Neutrophil (primary cell): Measurements from ENCODE around the gene CNTNAP2.

ENCODE experiments used
- H3K27ac ChIP-seq: fragments of 200-600 bp; sonication (generic); 2 replicates; pipeline ENCODE4 v1.5.1; 2016; ENCODE audit warnings: mild to moderate bottlenecking, moderate library complexity
- H3K27me3 ChIP-seq: fragments of 200-600 bp; sonication (generic); 2 replicates; pipeline ENCODE4 v1.6.0; 2016; ENCODE audit warnings: mild to moderate bottlenecking
- H3K36me3 ChIP-seq: fragments of 200-600 bp; sonication (generic); 2 replicates; pipeline ENCODE4 v1.5.1; 2017
- H3K4me1 ChIP-seq, 2 experiments: fragments of 200-600 bp in 1 of 2; sonication (generic) in 1 of 2; 1 replicate in 1 of 2; 2 replicates in 1 of 2; pipeline versions ENCODE4 v1.5.1 to v1.6.1; 2013 to 2016; ENCODE audit warnings: low read depth in 1 of 2, low read length in 1 of 2, mild to moderate bottlenecking in 1 of 2, moderate library complexity in 1 of 2; ENCODE audit not compliant: control insufficient read depth in 1 of 2, insufficient read depth in 1 of 2
- H3K4me3 ChIP-seq, 2 experiments: fragments of 200-600 bp in 1 of 2; sonication (generic) in 1 of 2; 1 replicate in 1 of 2; 2 replicates in 1 of 2; pipeline ENCODE4 v1.5.1; 2013 to 2016; ENCODE audit warnings: low read depth in 1 of 2, low read length in 1 of 2, mild to moderate bottlenecking in 1 of 2, moderate library complexity in 1 of 2
- H3K9me3 ChIP-seq: fragments of 200-600 bp; sonication (generic); 2 replicates; pipeline ENCODE4 v1.5.1; 2016
- CTCF ChIP-seq: fragments of 200-600 bp; sonication (generic); IDR thresholded peaks from 2 replicates; pipeline ENCODE4 v1.5.1; 2016; ENCODE audit warnings: antibody characterized with exemption

The CNTNAP2 gene

GRCh38 chr7:147646568-147646967 lies 1530.0 kb downstream of the CNTNAP2 start:
- Histone ChIP-seq H3K9me3 (no peaks in the 10 kb centered on the region), H3K36me3 (no peaks in the 10 kb centered on the region), H3K4me1 (no peaks in the 10 kb centered on the region), H3K27me3 (no peaks in the 10 kb centered on the region), H3K4me3 (no peak overlapping the region), H3K27ac (no peak overlapping the region)
- TF ChIP-seq CTCF, result no peak

- Histone ChIP-seq H3K4me3 (no peak overlapping the region), H3K27me3 (no peaks in the 10 kb centered on the region), H3K4me1 (no peaks in the 10 kb centered on the region), H3K9me3 (no peaks in the 10 kb centered on the region), H3K27ac (no peak overlapping the region), H3K36me3 (no peaks in the 10 kb centered on the region)
- TF ChIP-seq CTCF, result no peak
These were observed 1534.4 kb downstream of the CNTNAP2 start for GRCh38 chr7:147650991-147651390.

- no peak overlapping the region for H3K4me3 ChIP-seq
- no peak overlapping the region for H3K27ac ChIP-seq
- H3K36me3 ChIP-seq, result no peaks in the 10 kb centered on the region
- H3K9me3 ChIP-seq, result no peaks in the 10 kb centered on the region
- H3K4me1 ChIP-seq, result no peaks in the 10 kb centered on the region
- TF ChIP-seq CTCF, result no peak
- H3K27me3 ChIP-seq, result no peaks in the 10 kb centered on the region
These were observed 1535.0 kb downstream of the CNTNAP2 start for GRCh38 chr7:147651601-147652000.

- Histone ChIP-seq H3K27me3 (no peaks in the 10 kb centered on the region), H3K36me3 (no peaks in the 10 kb centered on the region), H3K4me3 (no peak overlapping the region), H3K4me1 (no peaks in the 10 kb centered on the region), H3K27ac (no peak overlapping the region), H3K9me3 (no peaks in the 10 kb centered on the region)
- TF ChIP-seq CTCF, result no peak
These were observed 1536.9 kb downstream of the CNTNAP2 start for GRCh38 chr7:147653456-147653855.

DNA sequence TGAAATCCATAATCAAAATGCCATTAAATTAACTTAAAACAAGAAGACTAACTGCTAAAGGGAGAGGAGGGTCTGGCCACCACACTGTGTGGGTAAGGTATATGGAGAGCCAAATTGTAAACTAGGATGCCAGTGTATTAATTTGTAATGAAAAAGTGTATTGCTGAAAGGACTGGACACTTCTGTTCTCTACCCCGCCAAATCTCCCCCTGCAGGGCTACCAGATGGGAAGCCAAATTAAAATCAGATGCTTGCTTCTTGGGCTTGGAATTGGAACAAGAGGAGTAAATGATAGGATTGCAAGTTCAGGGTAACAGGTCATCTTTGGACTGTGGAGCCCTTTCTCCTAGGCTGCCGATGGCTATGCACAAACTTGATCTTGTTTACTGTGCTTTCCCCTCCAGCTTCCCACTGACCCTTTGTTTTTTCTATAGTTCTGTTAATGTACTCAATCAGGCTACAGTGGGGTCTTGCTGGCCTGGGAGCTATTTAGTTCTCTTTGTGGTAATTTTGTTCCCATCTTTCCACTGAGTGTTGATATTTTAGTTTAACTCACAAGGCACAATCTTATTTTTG lies 1541.9 kb downstream of the CNTNAP2 start:
- no peaks in the 10 kb centered on the region for H3K9me3 ChIP-seq
- TF ChIP-seq CTCF, result no peak
- H3K4me3 ChIP-seq, result no peak overlapping the region
- no peak overlapping the region for H3K27ac ChIP-seq
- no peaks in the 10 kb centered on the region for H3K4me1 ChIP-seq
- no peaks in the 10 kb centered on the region for H3K27me3 ChIP-seq
- H3K36me3 ChIP-seq, result no peaks in the 10 kb centered on the region
